Articular chondrocyte of knee joint (primary cell): ENCODE results near the gene TRAPPC3. TPM values are rescaled to one million over a fixed set of nuclear protein-coding genes. Genes with fewer than 3 reads are reported as not detected.

Experiments used
- small RNA-seq: library from RNA; depleted of rRNA; stranded (forward); fragments of <200 nt; gene quantifications from one replicate; pipeline ENCODE3, GENCODE V24; 2012
- total RNA-seq: library from RNA; depleted of rRNA; stranded (reverse); fragments of >200 nt; gene quantifications from 2 replicates; pipeline ENCODE4 v1.2.3, GENCODE V29; 2012

The TRAPPC3 gene
- 90.0 and 97.1 TPM in 2 replicates for total RNA-seq

DNA sequence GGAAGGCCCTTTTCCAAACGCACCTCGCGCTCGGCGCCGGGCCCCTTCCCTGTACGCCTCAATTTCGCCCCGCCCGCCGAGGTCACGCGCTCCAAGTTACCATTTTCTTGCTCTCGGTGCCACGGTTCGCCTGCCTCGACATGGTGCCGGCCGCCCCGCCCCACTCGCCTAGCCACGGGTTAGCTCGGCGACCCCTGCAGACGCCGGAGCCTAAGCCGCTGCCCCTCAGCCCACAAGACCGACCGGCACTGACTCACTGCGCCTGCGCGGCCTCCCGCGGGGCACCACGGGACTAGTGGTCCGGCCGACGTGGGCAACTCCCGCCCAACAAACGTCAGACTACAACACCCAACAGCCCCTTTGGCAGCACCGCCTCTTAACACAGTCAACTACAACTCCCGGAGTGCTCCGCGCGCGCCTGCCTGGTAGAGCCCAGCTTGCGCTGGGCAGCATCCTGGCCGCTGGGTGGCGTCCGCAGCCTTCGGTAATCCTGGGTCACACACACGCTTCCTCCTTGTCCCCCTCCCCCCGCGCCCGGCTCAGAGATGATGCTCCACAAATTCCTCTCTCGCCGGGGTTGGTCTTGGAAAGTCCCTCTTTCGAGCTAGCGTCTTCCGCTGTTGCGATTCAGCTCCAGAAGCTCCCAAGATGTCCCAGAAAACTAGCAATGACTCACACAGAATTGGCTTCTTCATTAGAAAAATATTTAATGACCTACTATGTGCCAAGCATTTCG, at the start of gene TRAPPC3:
TRAPPC3 (minus strand) TSS at position 250 of the 736 bp plus-strand sequence; CDS start at position 142, 108 bp downstream.

GRCh38 chr1:36155408-36156328, 6.4 kb upstream of the TRAPPC3 start, which contains the start of gene MAP7D1:
Gene MAP7D1 (plus strand): TSS chr1:36156160. CDS start chr1:36156418, 258 bp downstream.

GRCh38 chr1:36125129-36125991, 23.9 kb downstream of the TRAPPC3 start, which contains the start of gene COL8A2:
Gene COL8A2 (minus strand): TSS chr1:36125222. CDS start chr1:36100242, 24,980 bp downstream.

DNA sequence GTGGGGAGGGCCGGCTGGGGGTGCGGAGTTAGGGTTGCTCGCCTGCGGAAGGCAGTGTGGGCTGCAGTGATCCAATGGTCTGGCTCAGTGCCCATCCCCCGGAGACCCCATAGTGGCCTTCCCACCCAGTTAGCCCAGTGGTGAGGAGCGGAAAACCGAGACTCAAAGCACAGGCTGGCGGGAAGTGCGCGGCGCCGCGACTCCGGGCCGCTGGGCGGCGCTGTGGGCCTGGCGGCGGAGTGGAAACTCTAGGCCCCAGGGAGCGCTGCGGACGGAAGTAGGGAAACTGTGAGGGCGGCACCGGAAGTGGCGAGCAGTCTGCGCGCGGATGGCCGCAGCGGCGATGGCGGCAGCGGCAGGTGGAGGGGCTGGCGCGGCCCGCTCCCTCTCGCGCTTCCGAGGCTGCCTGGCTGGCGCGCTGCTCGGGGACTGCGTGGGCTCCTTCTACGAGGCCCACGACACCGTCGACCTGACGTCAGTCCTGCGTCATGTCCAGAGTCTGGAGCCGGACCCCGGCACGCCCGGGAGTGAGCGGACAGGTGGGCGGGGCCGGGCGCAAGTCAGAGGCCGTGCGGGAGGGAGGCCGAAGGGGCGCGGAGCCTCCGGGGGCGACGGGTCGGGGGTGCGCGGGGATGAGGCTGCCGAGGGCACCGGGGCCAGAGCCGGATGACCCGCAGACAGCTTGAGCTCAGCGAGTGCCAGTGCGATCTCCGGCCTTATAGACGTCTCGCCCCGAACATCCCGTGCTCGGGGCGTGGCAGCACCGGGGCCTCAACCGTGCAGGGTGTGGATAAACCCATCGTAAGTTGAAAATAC, 60.5 kb downstream of the TRAPPC3 start, which contains the start of gene ADPRS:
ADPRS (plus strand) TSS at position 316 of the 816 bp plus-strand sequence; CDS start at position 329, 13 bp downstream.

Small RNAs within 50 kb of the gene (small RNA-seq; reads per million reads assigned to genes)
- gene RN7SL131P = not detected

Other genes with a start within 250 kb of the TRAPPC3 start
- gene AGO3, start 218.4 kb downstream of the TRAPPC3 start, total RNA-seq = 17.3 and 21.2 TPM in 2 replicates
- gene TEKT2, start 65.4 kb downstream of the TRAPPC3 start, total RNA-seq = 0.11 and 0.13 TPM in 2 replicates
- gene ADPRS, start 60.6 kb downstream of the TRAPPC3 start, total RNA-seq = 17.8 and 19.0 TPM in 2 replicates
- 53.4 and 60.5 TPM in 2 replicates for gene COL8A2, start 24.3 kb downstream of the TRAPPC3 start, total RNA-seq
- gene MAP7D1, start 6.7 kb upstream of the TRAPPC3 start, total RNA-seq = 76.4 and 85.6 TPM in 2 replicates
- 121 and 148 TPM in 2 replicates for gene THRAP3, start 75.0 kb upstream of the TRAPPC3 start, total RNA-seq
- gene SH3D21, start 156.9 kb upstream of the TRAPPC3 start, total RNA-seq = 4.8 and 5.0 TPM in 2 replicates
- 111 and 135 TPM in 2 replicates for gene EVA1B, start 174.2 kb upstream of the TRAPPC3 start, total RNA-seq
- 9.6 and 9.8 TPM in 2 replicates for gene STK40, start 236.4 kb upstream of the TRAPPC3 start, total RNA-seq
- 4.8 and 7.7 TPM in 2 replicates for gene LSM10, start 248.4 kb upstream of the TRAPPC3 start, total RNA-seq